ENCODE measurements around the gene NOVA2.

NOVA2 gene

DNA sequence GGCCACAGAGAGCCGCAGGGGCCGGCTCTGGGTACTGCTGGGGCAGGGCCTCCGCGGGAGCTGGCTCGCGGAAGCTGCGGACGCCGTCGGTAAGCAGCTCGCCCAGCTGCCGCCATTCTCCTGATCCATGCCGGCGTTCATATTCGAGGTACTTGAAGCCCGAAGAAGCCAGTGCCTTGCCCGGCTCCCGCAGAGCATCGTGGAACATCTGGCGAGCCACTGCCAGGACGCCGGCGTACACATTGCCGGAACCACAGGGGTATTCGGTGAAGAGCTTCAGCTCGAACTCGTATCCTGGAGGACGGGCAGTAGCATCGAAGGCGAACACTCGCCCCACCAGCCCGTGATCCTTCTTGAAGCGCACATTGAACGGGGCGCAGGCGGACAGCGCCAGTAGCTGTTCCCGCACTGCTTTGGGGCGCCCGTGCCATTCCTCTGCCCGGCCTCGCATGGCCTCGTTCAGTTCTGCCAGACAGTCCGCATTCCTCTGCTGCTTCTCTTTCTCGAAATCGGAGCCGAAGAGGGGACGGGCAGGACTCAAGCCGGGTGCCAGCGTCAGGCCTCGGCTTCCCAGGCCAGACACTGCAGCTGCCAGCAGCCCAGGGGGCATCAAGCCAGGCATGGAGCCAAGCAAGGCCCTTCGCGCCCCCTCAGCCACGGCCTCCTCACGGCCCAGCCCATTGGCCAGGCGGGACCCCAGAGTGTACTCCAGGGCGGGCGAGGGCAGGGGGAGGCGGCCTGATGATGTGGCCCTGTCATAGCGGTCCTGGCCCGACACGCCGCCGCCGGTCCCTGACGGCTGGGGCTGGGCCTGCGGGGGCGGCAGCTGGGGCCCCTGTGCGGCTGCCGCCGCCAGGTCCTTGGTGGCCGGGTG, 88.7 kb downstream of the NOVA2 start:
- peak overlapping the region; percentile 73 to 93 for H3K27ac ChIP-seq
- no peak for DNase-seq (ENCODE audit: low spot score)
- H3K4me3 ChIP-seq, result peak overlapping the region; percentile 86
- no peak for TF ChIP-seq CTCF (IDR thresholded peaks at IDR 0.05)

DNA sequence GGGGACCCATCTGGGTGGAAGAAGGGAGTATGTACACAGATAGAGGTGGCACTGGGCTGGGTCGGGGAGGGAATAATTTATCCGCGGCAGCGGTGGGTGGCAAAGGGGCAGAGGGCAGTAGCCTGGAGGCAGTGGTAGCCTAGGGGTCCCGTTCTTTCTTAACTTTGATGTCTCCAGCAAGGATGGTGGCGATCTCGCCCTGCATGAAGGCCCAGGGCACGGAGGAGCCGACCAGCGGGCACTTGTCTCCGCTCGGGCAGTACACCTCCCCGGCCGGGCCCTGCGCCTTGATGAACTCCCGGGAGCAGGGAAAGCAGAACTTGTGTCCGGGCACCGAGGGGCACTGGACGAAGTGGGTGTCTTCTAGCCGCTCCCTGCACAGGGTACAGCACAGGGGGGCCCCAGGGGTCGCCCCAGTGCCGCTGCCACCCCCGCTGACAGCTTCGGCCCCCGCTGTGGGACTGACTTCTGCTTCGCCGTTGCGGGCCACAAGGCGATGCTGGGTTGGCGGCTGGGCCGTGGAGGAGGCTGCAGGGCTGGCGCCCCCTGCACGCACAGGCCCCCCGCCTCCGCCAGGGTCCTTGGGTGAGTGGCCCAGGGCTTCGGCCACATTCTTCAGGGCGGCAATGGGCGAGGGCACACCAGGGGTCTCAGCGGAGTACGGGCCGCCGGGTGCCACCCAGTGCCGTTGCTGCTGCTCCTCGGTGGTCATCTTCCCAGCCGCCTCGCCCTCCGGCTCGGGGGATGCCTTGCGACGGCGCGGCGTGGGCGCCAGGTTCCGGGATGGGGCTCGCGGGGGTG, 89.6 kb downstream of the NOVA2 start:
- Histone ChIP-seq H3K4me3 (peak overlapping the region; percentile 86), H3K27ac (no peak overlapping the region)
- no peak for TF ChIP-seq CTCF (IDR thresholded peaks at IDR 0.05)
- DNase-seq (ENCODE audit: low spot score), result no peak
